Kidney (tissue), 14 donors: ENCODE data around the gene MYEOV. TPM values are rescaled to one million over a fixed set of nuclear protein-coding genes. Genes with fewer than 3 reads are reported as not detected.
A peak's percentile ranks its signal among the peaks of the same experiment; 100 is the strongest.

Experiments
- DNase-seq, 5 donors: peaks; one replicate each; pipeline ENCODE4 v3.0.0-alpha.2; 2013 to 2020
- FAIRE-seq: peaks from 2 replicates; lab custom pipeline; 2012; peaks lifted over from hg19 to GRCh38; lab: Jason Lieb, UNC
- H3K27ac ChIP-seq, 2 donors: one replicate each; pipeline ENCODE4 v1.7.0; 2013; ENCODE audit warnings: low read depth in 2 of 2, low read length in 2 of 2, inconsistent platforms in 1 of 2
- H3K27me3 ChIP-seq: one replicate; pipeline ENCODE4 v1.7.1; 2013; ENCODE audit warnings: low read length, inconsistent platforms; ENCODE audit not compliant: control insufficient read depth, insufficient read depth
- H3K36me3 ChIP-seq, 3 donors: one replicate each; pipeline versions ENCODE4 v1.7.0 to v1.7.1; 2013; ENCODE audit warnings: low read length in 3 of 3, control low read depth in 1 of 3, inconsistent platforms in 1 of 3; ENCODE audit not compliant: insufficient read depth in 3 of 3, control insufficient read depth in 2 of 3
- H3K4me1 ChIP-seq, 3 donors: one replicate each; pipeline versions ENCODE4 v1.7.0 to v1.7.1; 2013; ENCODE audit warnings: low read length in 3 of 3, inconsistent platforms in 1 of 3, low read depth in 1 of 3; ENCODE audit not compliant: control insufficient read depth in 2 of 3, insufficient read depth in 2 of 3
- H3K4me3 ChIP-seq, 3 donors: one replicate each; pipeline versions ENCODE4 v1.7.0 to v1.8.1; 2013; ENCODE audit warnings: low read length in 3 of 3, control low read depth in 1 of 3, inconsistent platforms in 1 of 3
- H3K9ac ChIP-seq, 3 donors: one replicate each; pipeline versions ENCODE4 v1.7.0 to v1.7.1; 2013; ENCODE audit warnings: low read length in 3 of 3, control low read depth in 1 of 3, inconsistent platforms in 1 of 3
- H3K9me3 ChIP-seq, 3 donors: one replicate each; pipeline versions ENCODE4 v1.7.0 to v1.7.1; 2013; ENCODE audit warnings: low read length in 3 of 3, control low read depth in 1 of 3, inconsistent platforms in 1 of 3; ENCODE audit not compliant: control insufficient read depth in 2 of 3, insufficient read depth in 1 of 3
- intact Hi-C: fragments of 100-400 bp; cut with DNase I; formaldehyde crosslinking; loops from one replicate; pipeline ENCODE4 v1.11.1; 2022
- polyA plus RNA-seq: library from polyadenylated mRNA; stranded (reverse); fragments of 350-450 nt; fragmentation: Illumina TruSeq; extraction: RNeasy Lipid Tissue Mini Kit (QIAGEN cat#74804); gene quantifications from one replicate; pipeline ENCODE4 v1.2.3, GENCODE V29; 2014; ENCODE audit warnings: low read depth, low replicate concordance; ENCODE audit not compliant: insufficient read depth
- total RNA-seq: library from RNA; stranded (reverse); fragmentation: NEBNext Ultra II Directional; extraction: Animal tissue kit (Norgen Biotek cat#: 25700); gene quantifications from one replicate; pipeline ENCODE4 v1.2.1, GENCODE V29; 2021
- TF ChIP-seq, protein P1 (sequence below): IDR thresholded peaks from 3 replicates; pipeline ENCODE4 v1.5.1; 2012; ENCODE audit warnings: mild to moderate bottlenecking, moderate library complexity, borderline replicate concordance; ENCODE audit not compliant: insufficient read depth; ENCODE audit errors: extremely low read depth
- donor health status: control.
- donor health status: control.
- donor health status: control.
- donor health status: control.
- donor health status: control.
- donor health status: DM: yes; HTN: yes; CAD: no.
- donor health status: Normal renal cell carcinoma (clear cell type).

MYEOV gene
- total and polyA plus RNA-seq, 2 donors from 2014 or later: 2.6 TPM; not detected in 1

DNA sequence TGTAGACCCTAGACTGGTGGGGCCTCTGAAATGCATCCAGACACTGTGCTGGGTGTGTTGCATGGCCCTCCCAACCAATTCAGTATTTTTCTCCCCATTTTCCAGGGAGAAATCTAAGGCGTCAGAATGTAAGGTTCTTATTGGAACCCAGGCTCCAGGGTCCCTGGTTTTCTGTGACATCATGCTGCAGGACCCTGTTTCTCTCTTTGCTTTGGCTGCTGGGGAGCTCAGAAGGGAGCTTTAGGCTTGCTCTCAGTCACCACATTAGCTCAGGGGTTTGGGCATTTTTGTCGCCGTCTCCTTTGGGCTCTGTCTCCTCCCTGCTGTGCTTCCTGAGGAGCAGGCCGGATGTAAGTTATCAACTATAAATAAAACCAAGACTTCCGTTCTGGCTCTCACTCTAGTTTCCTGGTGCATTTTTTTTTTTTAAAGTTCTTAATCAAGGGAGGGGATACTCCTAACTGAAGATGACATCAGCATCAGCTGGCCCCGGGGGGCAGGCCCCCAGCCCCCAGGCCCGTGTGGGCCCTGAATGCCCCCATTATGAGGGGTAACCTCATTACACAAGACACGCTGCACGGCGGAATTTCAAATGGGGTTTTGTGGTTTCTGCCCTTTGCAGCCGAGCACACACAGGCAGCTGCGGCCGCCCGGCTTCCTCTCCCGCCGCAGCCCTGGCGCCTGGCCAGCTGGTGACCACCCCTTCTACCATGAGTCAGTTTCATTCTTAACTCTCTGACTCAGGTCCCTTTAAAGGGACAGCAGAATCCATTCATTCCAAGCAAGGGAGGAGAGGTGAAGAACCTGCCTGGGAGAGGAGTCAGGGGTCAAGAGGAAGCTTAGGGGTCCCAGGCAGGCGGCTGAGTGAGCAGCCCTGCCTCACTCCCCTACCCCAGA lies 3.2 kb downstream of the MYEOV start:
- FAIRE-seq: no peak
- Histone ChIP-seq H3K9ac (peak overlapping the region in 1 of 3 donors; percentile 30), H3K4me3 (peak overlapping the region in 2 of 3 donors; percentile 19 to 31), H3K27me3 (no peaks in the 10 kb centered on the region), H3K9me3 (no peaks in the 10 kb centered on the region), H3K4me1 (peaks cover 0 to 36% (median 23%) of the 10 kb centered on the region in 3 donors), H3K36me3 (no peaks in the 10 kb centered on the region), H3K27ac (peak overlapping the region; percentile 93)
- peak; percentile 87 to 98 (median 91) for DNase-seq
- intact Hi-C loops: no loop called here
- TF ChIP-seq, protein P1, sequence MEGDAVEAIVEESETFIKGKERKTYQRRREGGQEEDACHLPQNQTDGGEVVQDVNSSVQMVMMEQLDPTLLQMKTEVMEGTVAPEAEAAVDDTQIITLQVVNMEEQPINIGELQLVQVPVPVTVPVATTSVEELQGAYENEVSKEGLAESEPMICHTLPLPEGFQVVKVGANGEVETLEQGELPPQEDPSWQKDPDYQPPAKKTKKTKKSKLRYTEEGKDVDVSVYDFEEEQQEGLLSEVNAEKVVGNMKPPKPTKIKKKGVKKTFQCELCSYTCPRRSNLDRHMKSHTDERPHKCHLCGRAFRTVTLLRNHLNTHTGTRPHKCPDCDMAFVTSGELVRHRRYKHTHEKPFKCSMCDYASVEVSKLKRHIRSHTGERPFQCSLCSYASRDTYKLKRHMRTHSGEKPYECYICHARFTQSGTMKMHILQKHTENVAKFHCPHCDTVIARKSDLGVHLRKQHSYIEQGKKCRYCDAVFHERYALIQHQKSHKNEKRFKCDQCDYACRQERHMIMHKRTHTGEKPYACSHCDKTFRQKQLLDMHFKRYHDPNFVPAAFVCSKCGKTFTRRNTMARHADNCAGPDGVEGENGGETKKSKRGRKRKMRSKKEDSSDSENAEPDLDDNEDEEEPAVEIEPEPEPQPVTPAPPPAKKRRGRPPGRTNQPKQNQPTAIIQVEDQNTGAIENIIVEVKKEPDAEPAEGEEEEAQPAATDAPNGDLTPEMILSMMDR: no peak

DNA sequence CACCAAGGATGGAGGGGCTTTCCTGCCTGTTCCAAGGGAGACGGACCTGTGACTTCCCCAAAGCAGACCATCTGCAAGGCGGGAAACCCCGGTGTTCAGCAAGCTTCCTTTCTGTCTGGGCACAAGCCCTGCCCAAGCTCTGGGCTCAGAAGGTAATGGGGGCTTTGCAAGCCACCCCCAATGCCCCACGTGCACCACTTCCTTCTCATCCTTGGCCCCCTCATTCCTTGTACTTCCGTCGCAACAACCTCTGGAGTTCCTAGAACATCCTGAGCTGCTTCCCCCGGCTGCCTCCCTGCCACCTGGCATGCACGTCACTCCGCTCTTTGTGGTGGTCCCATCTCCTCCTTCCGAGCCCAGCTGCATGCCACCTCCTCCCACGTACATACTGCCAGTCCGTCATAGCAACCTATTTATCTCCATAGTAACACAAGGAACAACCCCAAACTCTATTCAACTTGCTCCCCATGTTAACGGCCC lies 3.9 kb downstream of the MYEOV start:
- FAIRE-seq: no peak
- peaks cover 0 to 36% (median 23%) of the 10 kb centered on the region in 3 donors for H3K4me1 ChIP-seq
- intact Hi-C loops: no loop called here

DNA sequence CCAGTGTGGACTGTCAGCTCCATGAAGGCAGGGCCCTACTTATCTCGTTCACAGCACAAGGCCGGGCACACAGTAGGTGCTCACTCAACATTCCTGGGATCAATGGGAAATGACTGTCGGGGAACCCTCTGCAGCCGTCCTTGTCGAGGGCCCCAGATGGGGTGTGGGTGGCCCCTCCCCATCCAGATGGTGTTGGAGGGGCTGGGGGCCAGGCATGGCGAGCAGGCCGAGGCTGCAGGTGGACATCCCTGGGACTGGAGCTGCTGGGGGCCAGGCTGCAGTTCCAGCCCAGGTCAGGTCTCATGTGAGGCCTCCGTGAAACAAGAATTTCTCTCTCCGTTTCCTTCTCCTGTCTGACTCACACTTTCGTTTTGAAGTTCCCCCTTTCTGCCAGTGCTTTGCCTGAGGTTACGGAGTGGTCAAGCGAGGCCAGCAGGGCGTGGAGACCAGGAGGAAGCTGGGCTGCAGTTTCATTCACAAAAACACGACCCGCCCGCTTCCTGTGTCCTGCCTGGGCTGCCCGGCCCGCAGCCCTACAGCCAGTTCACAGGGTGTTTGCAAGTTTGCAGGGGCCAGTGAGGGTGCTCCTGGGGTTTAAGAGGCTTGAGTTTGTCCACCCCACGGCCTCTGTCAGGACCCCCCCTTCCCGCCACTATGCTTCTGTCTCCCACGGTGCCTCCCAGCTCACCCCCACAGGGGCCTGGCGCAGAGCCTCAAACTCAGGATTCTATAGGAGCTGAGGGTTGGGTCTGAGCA lies 4.5 kb downstream of the MYEOV start:
- no peaks in the 10 kb centered on the region for H3K9me3 ChIP-seq
- intact Hi-C loops: no loop called here
- no peaks in the 10 kb centered on the region for H3K27me3 ChIP-seq
- DNase-seq: peak in 4 of 5 donors; percentile 59 to 96 (median 76)
- H3K9ac ChIP-seq: peak overlapping the region in 2 of 3 donors; percentile 10 to 30
- H3K27ac ChIP-seq: peak overlapping the region; percentile 93
- H3K36me3 ChIP-seq: no peaks in the 10 kb centered on the region
- peak overlapping the region in 1 of 3 donors; percentile 19 for H3K4me3 ChIP-seq
- TF ChIP-seq, protein P1: no peak
- no peak for FAIRE-seq
- peaks cover 0 to 36% (median 23%) of the 10 kb centered on the region in 3 donors for H3K4me1 ChIP-seq

More for the DNA sequence above, 3.9 kb downstream of the MYEOV start:
- Histone ChIP-seq H3K4me3 (peak overlapping the region in 2 of 3 donors; percentile 19 to 31), H3K9ac (peak overlapping the region in 2 of 3 donors; percentile 10 to 30), H3K27me3 (no peaks in the 10 kb centered on the region), H3K27ac (peak overlapping the region; percentile 93), H3K9me3 (no peaks in the 10 kb centered on the region), H3K36me3 (no peaks in the 10 kb centered on the region)
- TF ChIP-seq, protein P1: no peak
- DNase-seq: peak in 1 of 5 donors; percentile 69
